Measurements from ENCODE around the gene SORCS3. TPM values are rescaled to one million over a fixed set of nuclear protein-coding genes. Genes with fewer than 3 reads are reported as not detected.

The SORCS3 gene
- total and polyA plus RNA-seq, 2 of the 13 experiments (the other 11 are each of a cell fraction or from before 2014, with no cell fraction given) = 0.07 TPM; not detected in 1

GRCh38 chr10:105192861-105193260 is 551.8 kb downstream of the SORCS3 start:
- H3K79me2 ChIP-seq (ENCODE audit: insufficient read depth, low read length) = no peaks in the 10 kb centered on the region
- intact Hi-C loops (cut with micrococcal nuclease; ENCODE audit: unreplicated experiment) = no loop called here
- 28% methylated on average over 2 of the region's 2 CpGs for WGBS (ENCODE audit: low lambda C conversion rate)
- ChIA-PET CTCF (ENCODE audit: low intra/inter-chr PET ratio, low total read pairs) (no interaction called here), POLR2A (no interaction called here)
- BruUV-seq (replicated peaks) = no TSS peak
- no peaks in the 10 kb centered on the region for H3K27me3 ChIP-seq (ENCODE audit: control insufficient read depth in 1 of 2, insufficient read depth in 2 of 2, low read length in 2 of 2)
- no peak overlapping the region for H2AFZ ChIP-seq (ENCODE audit: low read length)
- no peak overlapping the region for H3K4me2 ChIP-seq (ENCODE audit: low read depth, low read length)
- no peak overlapping the region for H3K27ac ChIP-seq (ENCODE audit: extremely low read length, insufficient read depth, low read length)
- H3K36me3 ChIP-seq (replicated peaks in 1 of 2; ENCODE audit: control insufficient read depth in 1 of 2, insufficient read depth in 2 of 2, low read length in 2 of 2) = no peaks in the 10 kb centered on the region
- no peaks in the 10 kb centered on the region for H3K4me1 ChIP-seq (ENCODE audit: insufficient read depth, low read length)
- H3K9ac ChIP-seq (ENCODE audit: insufficient read depth, low read depth, low read length) = no peak overlapping the region
- ATAC-seq (no peak), DNase-seq (ENCODE audit: low spot score) (no peak), FAIRE-seq (no peak)
- H3K4me3 ChIP-seq (replicated peaks in 1 of 3; ENCODE audit: insufficient read depth in 1 of 3, low read depth in 2 of 3, low read length in 3 of 3) = no peak overlapping the region
- no peaks in the 10 kb centered on the region for H4K20me1 ChIP-seq (ENCODE audit: insufficient read depth, low read length)
- in situ Hi-C loops (cut with HindIII; ENCODE audit: extremely low pct_ligation_motif_present, low pct_unique_long_range_greater_than_20kb) = no loop called here
- peaks cover 46% of the 10 kb centered on the region for H3K9me3 ChIP-seq (ENCODE audit: low read length)
- TF ChIP-seq, protein P1, sequence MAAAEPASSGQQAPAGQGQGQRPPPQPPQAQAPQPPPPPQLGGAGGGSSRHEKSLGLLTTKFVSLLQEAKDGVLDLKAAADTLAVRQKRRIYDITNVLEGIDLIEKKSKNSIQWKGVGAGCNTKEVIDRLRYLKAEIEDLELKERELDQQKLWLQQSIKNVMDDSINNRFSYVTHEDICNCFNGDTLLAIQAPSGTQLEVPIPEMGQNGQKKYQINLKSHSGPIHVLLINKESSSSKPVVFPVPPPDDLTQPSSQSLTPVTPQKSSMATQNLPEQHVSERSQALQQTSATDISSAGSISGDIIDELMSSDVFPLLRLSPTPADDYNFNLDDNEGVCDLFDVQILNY (CRISPR knock-in tag; conservative IDR thresholded peaks at IDR 0.05) = no peak
- TF ChIP-seq U2AF1 (optimal IDR thresholded peaks at IDR 0.05; ENCODE audit: low read depth, low read length) (no peak), ZNF598 (CRISPR knock-in tag; IDR thresholded peaks at IDR 0.05; ENCODE audit: borderline replicate concordance) (no peak), ZNF460 (CRISPR knock-in tag; IDR thresholded peaks at IDR 0.05; ENCODE audit: borderline replicate concordance) (no peak), ZNF83 (CRISPR knock-in tag; IDR thresholded peaks at IDR 0.05; ENCODE audit: borderline replicate concordance) (no peak), CSRNP1 (CRISPR knock-in tag; IDR thresholded peaks at IDR 0.05) (no peak), MZF1 (CRISPR knock-in tag; IDR thresholded peaks at IDR 0.05; ENCODE audit: borderline replicate concordance) (no peak), THRA (CRISPR knock-in tag; IDR thresholded peaks at IDR 0.05; ENCODE audit: borderline replicate concordance) (no peak), NFYB (CRISPR knock-in tag; IDR thresholded peaks at IDR 0.05) (no peak), ZNF501 (CRISPR knock-in tag; IDR thresholded peaks at IDR 0.05) (no peak)
- TF ChIP-seq, protein P2, sequence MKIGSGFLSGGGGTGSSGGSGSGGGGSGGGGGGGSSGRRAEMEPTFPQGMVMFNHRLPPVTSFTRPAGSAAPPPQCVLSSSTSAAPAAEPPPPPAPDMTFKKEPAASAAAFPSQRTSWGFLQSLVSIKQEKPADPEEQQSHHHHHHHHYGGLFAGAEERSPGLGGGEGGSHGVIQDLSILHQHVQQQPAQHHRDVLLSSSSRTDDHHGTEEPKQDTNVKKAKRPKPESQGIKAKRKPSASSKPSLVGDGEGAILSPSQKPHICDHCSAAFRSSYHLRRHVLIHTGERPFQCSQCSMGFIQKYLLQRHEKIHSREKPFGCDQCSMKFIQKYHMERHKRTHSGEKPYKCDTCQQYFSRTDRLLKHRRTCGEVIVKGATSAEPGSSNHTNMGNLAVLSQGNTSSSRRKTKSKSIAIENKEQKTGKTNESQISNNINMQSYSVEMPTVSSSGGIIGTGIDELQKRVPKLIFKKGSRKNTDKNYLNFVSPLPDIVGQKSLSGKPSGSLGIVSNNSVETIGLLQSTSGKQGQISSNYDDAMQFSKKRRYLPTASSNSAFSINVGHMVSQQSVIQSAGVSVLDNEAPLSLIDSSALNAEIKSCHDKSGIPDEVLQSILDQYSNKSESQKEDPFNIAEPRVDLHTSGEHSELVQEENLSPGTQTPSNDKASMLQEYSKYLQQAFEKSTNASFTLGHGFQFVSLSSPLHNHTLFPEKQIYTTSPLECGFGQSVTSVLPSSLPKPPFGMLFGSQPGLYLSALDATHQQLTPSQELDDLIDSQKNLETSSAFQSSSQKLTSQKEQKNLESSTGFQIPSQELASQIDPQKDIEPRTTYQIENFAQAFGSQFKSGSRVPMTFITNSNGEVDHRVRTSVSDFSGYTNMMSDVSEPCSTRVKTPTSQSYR (CRISPR knock-in tag; IDR thresholded peaks at IDR 0.05; ENCODE audit: borderline replicate concordance) = no peak
- TF ChIP-seq, protein P3, sequence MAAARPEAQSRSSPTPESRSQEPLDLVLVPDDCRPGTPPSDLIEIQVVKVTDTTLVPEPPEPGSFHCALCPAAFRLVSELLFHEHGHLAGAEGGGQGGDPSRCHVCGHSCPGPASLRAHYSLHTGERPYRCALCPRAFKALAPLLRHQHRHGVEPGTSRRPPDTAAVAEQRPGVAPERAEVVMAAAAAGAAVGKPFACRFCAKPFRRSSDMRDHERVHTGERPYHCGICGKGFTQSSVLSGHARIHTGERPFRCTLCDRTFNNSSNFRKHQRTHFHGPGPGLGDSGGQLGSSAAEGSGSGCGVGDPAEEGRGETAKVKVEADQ (CRISPR knock-in tag; IDR thresholded peaks at IDR 0.05; ENCODE audit: borderline replicate concordance) = no peak
- TF ChIP-seq, protein P4, sequence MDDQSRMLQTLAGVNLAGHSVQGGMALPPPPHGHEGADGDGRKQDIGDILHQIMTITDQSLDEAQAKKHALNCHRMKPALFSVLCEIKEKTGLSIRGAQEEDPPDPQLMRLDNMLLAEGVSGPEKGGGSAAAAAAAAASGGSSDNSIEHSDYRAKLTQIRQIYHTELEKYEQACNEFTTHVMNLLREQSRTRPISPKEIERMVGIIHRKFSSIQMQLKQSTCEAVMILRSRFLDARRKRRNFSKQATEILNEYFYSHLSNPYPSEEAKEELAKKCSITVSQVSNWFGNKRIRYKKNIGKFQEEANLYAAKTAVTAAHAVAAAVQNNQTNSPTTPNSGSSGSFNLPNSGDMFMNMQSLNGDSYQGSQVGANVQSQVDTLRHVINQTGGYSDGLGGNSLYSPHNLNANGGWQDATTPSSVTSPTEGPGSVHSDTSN (CRISPR knock-in tag; IDR thresholded peaks at IDR 0.05; ENCODE audit: borderline replicate concordance) = no peak

Measured in HepG2 (cell line).